Activated naive CD4-positive, alpha-beta T cell treated with Interleukin-2 at 50 U/mL for 16 hours (primary cell): ENCODE data around the gene TMEM97.
A peak's percentile ranks its signal among the peaks of the same experiment; 100 is the strongest.
"Not testable (repeated sequence)": the region's sequence is repeated elsewhere in the genome, so short reads cannot be mapped to it uniquely, and the experiment has no call there.

Experiments
- DNase-seq: peaks from one replicate; pipeline ENCODE4 v3.0.0-alpha.2; 2020

Gene TMEM97

GRCh38 chr17:28318759-28319597 lies at the start of gene TMEM97:
Gene TMEM97, plus strand, starts transcription at chr17:28319200. Its CDS starts 40 bp downstream, at chr17:28319240.
- DNase-seq: peak; percentile 97

GRCh38 chr17:28270055-28270454 lies 48.9 kb upstream of the TMEM97 start:
- no peak for DNase-seq

GRCh38 chr17:28270926-28271325 lies 48.1 kb upstream of the TMEM97 start:
- DNase-seq: no peak

- DNase-seq: no peak
Measured at GRCh38 chr17:28271431-28271830, 47.6 kb upstream of the TMEM97 start.

- no peak for DNase-seq
Measured at GRCh38 chr17:28272166-28272565, 46.8 kb upstream of the TMEM97 start.

GRCh38 chr17:28273341-28273740 lies 45.7 kb upstream of the TMEM97 start:
- DNase-seq: not testable (repeated sequence)

- DNase-seq: no peak
Measured at GRCh38 chr17:28274591-28275265, 44.3 kb upstream of the TMEM97 start.

GRCh38 chr17:28276011-28276410 lies 43.0 kb upstream of the TMEM97 start:
- DNase-seq: no peak

GRCh38 chr17:28279411-28279810 lies 39.6 kb upstream of the TMEM97 start:
- no peak for DNase-seq

GRCh38 chr17:28280826-28281225 lies 38.2 kb upstream of the TMEM97 start:
- DNase-seq: no peak

- no peak for DNase-seq
Measured at GRCh38 chr17:28282596-28282995, 36.4 kb upstream of the TMEM97 start.

GRCh38 chr17:28285965-28286364 lies 33.0 kb upstream of the TMEM97 start:
- DNase-seq: no peak

- no peak for DNase-seq
Measured at GRCh38 chr17:28290703-28291102, 28.3 kb upstream of the TMEM97 start.

GRCh38 chr17:28291780-28292330 lies 27.1 kb upstream of the TMEM97 start:
- no peak for DNase-seq

GRCh38 chr17:28292878-28293277 lies 26.1 kb upstream of the TMEM97 start:
- not testable (repeated sequence) for DNase-seq

- DNase-seq: no peak
Measured at GRCh38 chr17:28293994-28294393, 25.0 kb upstream of the TMEM97 start.

GRCh38 chr17:28295677-28296578 lies 23.1 kb upstream of the TMEM97 start:
- no peak for DNase-seq

GRCh38 chr17:28298449-28298848 lies 20.6 kb upstream of the TMEM97 start:
- no peak for DNase-seq

- no peak for DNase-seq
Measured at GRCh38 chr17:28306954-28307401, 12.0 kb upstream of the TMEM97 start.

- DNase-seq: no peak
Measured at GRCh38 chr17:28313841-28314240, 5.2 kb upstream of the TMEM97 start.

- no peak for DNase-seq
Measured at GRCh38 chr17:28315846-28316705, 2.9 kb upstream of the TMEM97 start.
